Activated B cell treated with CpG ODN at 0.5 μM for 24 hours (primary cell): Measurements from ENCODE around the gene DNAH2. TPM values are rescaled to one million over a fixed set of nuclear protein-coding genes. Genes with fewer than 3 reads are reported as not detected.
A peak's percentile ranks its signal among the peaks of the same experiment; 100 is the strongest.

ENCODE experiments used
- ATAC-seq: fragments of 200-7000 bp; cut with Tn5 transposase; one replicate; pipeline ENCODE4 v1.10.0; 2021; ENCODE audit warnings: low read depth, mild to moderate bottlenecking, moderate library complexity
- CTCF ChIA-PET: fragments of 350-600 bp; sonication (Branson Sonifier 250); formaldehyde crosslinking; loops from one replicate; lab custom pipeline; 2021; ENCODE audit warnings: antibody characterized with exemption; lab: Charles Lee
- POLR2A ChIA-PET: fragments of 350-600 bp; sonication (Branson Sonifier 250); formaldehyde crosslinking; loops from one replicate; lab custom pipeline; 2021; ENCODE audit warnings: antibody characterized with exemption; lab: Charles Lee
- DNase-seq: peaks from one replicate; pipeline ENCODE4 v3.0.0; 2022
- H3K27ac Mint-ChIP-seq: one replicate; pipeline ENCODE4 v1.8.0; 2020; ENCODE audit warnings: mixed read lengths
- H3K27me3 Mint-ChIP-seq: one replicate; pipeline ENCODE4 v1.8.0; 2021; ENCODE audit warnings: mixed read lengths
- H3K36me3 Mint-ChIP-seq: one replicate; pipeline ENCODE4 v1.8.0; 2021; ENCODE audit warnings: low read depth, mixed read lengths
- H3K4me1 Mint-ChIP-seq: one replicate; pipeline ENCODE4 v1.8.0; 2021; ENCODE audit warnings: mixed read lengths
- H3K4me3 Mint-ChIP-seq: one replicate; pipeline ENCODE4 v1.8.0; 2020; ENCODE audit warnings: mild to moderate bottlenecking, mixed read lengths
- H3K9me3 Mint-ChIP-seq: one replicate; pipeline ENCODE4 v1.8.0; 2020; ENCODE audit warnings: mixed read lengths
- intact Hi-C: fragments of 100-400 bp; cut with micrococcal nuclease; formaldehyde crosslinking; loops from one replicate; pipeline ENCODE4 v1.15.1; 2024
- total RNA-seq: library from RNA; stranded (reverse); gene quantifications from 2 replicates; pipeline ENCODE4 v1.2.3, GENCODE V29; 2022
- TF ChIP-seq, protein P1 (sequence below): fragments of 200-600 bp; IDR thresholded peaks from one replicate; pipeline ENCODE4 v1.8.0; 2022; ENCODE audit warnings: antibody characterized with exemption, mild to moderate bottlenecking

DNAH2 gene
- total RNA-seq, 1 donor from 2014 or later: not detected

DNA sequence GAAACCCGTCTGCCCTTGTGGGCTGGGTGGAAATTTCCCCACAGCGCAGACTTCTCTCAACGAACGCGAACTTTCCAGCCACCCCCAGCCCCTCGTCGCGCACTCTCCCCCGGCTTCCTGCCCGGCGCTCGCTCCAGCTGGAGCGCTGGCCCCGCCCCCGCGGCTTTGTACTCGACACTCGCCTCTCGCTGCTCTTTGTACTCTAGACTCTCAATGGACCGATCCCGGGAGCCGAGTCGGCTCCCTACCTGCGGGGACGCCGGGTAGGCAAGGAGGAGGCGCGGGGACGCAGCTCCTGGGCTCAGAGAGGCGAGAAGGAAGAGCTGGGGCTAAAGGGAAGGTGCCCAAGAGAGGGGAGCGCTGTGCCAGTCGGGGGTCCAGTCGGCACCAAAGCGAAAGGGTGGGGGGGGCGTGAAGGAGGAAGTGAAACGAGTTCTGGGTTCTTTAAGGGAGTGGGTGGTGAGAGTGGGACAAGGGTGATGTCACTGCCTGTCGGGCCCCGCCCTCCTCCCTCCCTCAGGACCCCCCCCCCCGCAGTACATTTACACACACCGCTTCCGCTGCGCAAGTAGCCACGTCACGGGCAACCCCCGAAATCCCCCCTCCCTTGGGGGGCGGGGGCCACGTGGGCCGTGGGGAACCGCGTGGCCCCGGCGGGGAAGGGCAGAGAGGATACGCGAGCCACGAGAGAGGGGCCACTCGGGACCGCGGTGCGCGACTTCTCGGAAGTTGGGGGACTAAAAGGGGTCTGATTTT is 126.2 kb downstream of the DNAH2 start:
- peak; percentile 94 for DNase-seq
- Mint-ChIP-seq H3K4me1 (peaks cover 58% of the 10 kb centered on the region), H3K27me3 (no peaks in the 10 kb centered on the region), H3K4me3 (peak overlapping the region; percentile 98), H3K9me3 (no peaks in the 10 kb centered on the region), H3K36me3 (peaks cover 43% of the 10 kb centered on the region), H3K27ac (peak overlapping the region; percentile 100)
- peak; percentile 33 for ATAC-seq
- intact Hi-C loops: loop anchor here (1.0 to 2.0 kb wide), 10 partner anchors 8 to 638 kb away; partner anchors contain the start of genes NAA38, PFAS, POLR2A and RANGRF
- TF ChIP-seq, protein P1, sequence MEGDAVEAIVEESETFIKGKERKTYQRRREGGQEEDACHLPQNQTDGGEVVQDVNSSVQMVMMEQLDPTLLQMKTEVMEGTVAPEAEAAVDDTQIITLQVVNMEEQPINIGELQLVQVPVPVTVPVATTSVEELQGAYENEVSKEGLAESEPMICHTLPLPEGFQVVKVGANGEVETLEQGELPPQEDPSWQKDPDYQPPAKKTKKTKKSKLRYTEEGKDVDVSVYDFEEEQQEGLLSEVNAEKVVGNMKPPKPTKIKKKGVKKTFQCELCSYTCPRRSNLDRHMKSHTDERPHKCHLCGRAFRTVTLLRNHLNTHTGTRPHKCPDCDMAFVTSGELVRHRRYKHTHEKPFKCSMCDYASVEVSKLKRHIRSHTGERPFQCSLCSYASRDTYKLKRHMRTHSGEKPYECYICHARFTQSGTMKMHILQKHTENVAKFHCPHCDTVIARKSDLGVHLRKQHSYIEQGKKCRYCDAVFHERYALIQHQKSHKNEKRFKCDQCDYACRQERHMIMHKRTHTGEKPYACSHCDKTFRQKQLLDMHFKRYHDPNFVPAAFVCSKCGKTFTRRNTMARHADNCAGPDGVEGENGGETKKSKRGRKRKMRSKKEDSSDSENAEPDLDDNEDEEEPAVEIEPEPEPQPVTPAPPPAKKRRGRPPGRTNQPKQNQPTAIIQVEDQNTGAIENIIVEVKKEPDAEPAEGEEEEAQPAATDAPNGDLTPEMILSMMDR: no peak
- POLR2A ChIA-PET: interaction anchor here (0.6 to 5.1 kb wide), 21 partner anchors 10 to 1002 kb away, joined by 3 to 136 read pairs (median 5); partner anchors contain the start of genes CNTROB, CTC1, CYB5D1 and KDM6B
- CTCF ChIA-PET: interaction anchor here (1.6 kb wide), 1 partner anchor 9 kb away, joined by 7 read pairs; the partner anchor contains the start of gene KDM6B

DNA sequence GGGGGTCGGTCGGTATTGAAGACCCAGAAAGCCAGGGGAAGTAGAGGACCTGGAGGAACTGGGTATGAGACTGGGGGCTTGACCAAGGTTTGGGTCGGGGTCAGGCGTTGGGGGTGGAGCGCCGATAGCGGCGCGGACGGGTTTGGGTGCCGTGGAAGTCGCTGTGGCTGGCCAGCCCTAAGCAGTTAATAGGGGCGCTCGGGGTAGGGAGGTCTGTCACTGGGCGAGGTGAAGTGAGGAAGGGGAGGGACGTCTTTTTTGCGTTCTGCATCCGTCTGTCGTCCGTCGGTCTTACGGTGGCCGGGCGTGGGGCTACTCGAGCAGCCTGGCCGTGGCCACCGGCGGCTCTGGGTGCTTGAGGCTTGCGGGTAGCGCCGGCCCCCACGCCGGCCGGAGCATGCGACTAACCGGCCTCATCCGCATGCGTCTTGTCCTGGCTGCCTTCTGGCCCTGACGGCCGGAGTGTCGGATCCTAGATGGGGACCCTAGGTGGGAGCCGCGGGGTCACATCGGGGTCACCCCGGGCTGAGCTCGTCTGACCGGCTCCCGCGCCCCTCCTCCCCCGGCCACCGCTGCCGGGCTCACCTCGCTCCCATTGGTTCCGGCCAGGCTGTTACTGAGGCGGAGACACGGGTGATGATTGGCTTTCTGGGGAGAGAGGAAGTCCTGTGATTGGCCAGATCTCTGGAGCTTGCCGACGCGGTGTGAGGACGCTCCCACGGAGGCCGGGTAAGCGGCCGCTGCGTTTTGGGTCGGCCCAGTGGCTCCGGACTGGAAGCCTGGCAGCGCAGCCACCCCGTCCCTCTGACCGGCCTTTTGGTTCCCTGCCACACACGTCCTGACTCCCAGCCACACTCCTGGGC is 127.0 kb downstream of the DNAH2 start:
- ATAC-seq: peak; percentile 46
- TF ChIP-seq, protein P1: no peak
- peak overlapping the region; percentile 98 for H3K4me3 Mint-ChIP-seq

DNA sequence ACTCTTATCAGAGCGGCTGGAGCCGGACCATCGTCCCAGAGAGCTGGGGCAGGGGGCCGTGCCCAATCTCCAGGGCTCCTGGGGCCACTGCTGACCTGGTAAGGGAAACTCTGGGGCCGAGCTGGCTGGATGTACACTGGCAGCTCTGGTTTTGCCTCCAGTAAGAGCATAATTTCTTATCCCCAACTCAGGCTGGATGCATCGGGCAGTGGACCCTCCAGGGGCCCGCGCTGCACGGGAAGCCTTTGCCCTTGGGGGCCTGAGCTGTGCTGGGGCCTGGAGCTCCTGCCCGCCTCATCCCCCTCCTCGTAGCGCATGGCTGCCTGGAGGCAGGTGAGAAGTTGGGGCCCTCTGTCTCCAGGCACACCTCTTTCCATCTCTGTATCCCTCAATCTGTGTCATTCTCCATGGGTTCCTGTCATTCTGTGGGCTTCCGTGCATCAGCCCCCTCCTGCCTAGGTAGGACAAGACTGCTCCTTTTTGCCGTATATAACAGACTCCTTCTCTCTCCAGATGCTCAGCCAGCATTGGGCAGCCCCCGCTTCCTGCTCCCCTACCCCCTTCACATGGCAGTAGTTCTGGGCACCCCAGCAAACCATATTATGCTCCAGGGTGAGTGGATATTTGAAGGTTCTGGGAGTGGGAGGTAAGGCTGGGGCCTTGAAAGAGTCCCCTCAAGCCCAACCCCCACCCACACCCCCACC is 128.0 kb downstream of the DNAH2 start:
- H3K27ac Mint-ChIP-seq: peak overlapping the region; percentile 100
- CTCF ChIA-PET: interaction anchor here (0.6 to 2.8 kb wide), 8 partner anchors 10 to 102 kb away, joined by 3 to 23 read pairs (median 3); partner anchors contain the start of genes KDM6B and NAA38
- peaks cover 58% of the 10 kb centered on the region for H3K36me3 Mint-ChIP-seq
- H3K9me3 Mint-ChIP-seq: no peaks in the 10 kb centered on the region
- no peak for ATAC-seq
- no peak for DNase-seq
- POLR2A ChIA-PET: interaction anchor here (0.8 to 5.1 kb wide), 15 partner anchors 9 to 537 kb away, joined by 3 to 136 read pairs (median 5); partner anchors contain the start of genes BORCS6, CNTROB, CYB5D1 and KDM6B
- H3K4me1 Mint-ChIP-seq: peaks cover 49% of the 10 kb centered on the region
- no peaks in the 10 kb centered on the region for H3K27me3 Mint-ChIP-seq
- H3K4me3 Mint-ChIP-seq: peak overlapping the region; percentile 98
- intact Hi-C loops: no loop called here
- TF ChIP-seq, protein P1: no peak

More for the DNA sequence above, 127.0 kb downstream of the DNAH2 start:
- ChIA-PET POLR2A (interaction anchor here (0.7 to 5.1 kb wide), 18 partner anchors 8 to 536 kb away, joined by 3 to 136 read pairs (median 5); partner anchors contain the start of genes BORCS6, CNTROB, CYB5D1 and KDM6B), CTCF (interaction anchor here (0.6 to 2.8 kb wide), 9 partner anchors 9 to 101 kb away, joined by 3 to 23 read pairs (median 3); partner anchors contain the start of genes KDM6B and NAA38)
- H3K9me3 Mint-ChIP-seq: no peaks in the 10 kb centered on the region
- peak overlapping the region; percentile 100 for H3K27ac Mint-ChIP-seq
- peak; percentile 83 for DNase-seq
- no peaks in the 10 kb centered on the region for H3K27me3 Mint-ChIP-seq
- intact Hi-C loops: loop anchor here (1.0 kb wide), 6 partner anchors 9 to 639 kb away; partner anchors contain the start of genes NAA38 and PFAS
- peaks cover 48% of the 10 kb centered on the region for H3K36me3 Mint-ChIP-seq
- peaks cover 50% of the 10 kb centered on the region for H3K4me1 Mint-ChIP-seq

DNA sequence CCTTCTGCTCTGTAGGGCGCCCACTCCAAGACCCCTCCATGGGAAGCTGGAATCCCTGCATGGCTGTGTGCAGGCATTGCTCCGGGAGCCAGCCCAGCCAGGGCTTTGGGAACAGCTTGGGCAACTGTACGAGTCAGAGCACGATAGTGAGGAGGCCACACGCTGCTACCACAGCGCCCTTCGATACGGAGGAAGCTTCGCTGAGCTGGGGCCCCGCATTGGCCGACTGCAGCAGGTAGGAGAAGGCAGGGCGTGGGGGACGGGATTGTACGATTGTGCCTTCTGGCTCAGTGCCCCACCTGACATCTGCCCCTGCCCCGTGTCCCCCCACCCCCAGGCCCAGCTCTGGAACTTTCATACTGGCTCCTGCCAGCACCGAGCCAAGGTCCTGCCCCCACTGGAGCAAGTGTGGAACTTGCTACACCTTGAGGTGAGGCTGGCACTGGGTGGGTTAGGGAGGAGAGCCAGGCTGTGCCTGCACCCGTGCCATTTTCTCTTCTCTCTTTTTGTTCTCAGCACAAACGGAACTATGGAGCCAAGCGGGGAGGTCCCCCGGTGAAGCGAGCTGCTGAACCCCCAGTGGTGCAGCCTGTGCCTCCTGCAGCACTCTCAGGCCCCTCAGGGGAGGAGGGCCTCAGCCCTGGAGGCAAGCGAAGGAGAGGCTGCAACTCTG is 128.7 kb downstream of the DNAH2 start:
- intact Hi-C loops: no loop called here
- ATAC-seq (no peak), DNase-seq (peak; percentile 15)
- POLR2A ChIA-PET: interaction anchor here (0.7 to 5.1 kb wide), 3 partner anchors 10 to 120 kb away, joined by 6 to 136 read pairs (median 98); partner anchors contain the start of genes CYB5D1, KDM6B, NAA38 and TMEM88
- Mint-ChIP-seq H3K36me3 (peaks cover 64% of the 10 kb centered on the region), H3K4me1 (peaks cover 49% of the 10 kb centered on the region), H3K27me3 (no peaks in the 10 kb centered on the region), H3K27ac (no peak overlapping the region), H3K4me3 (peak overlapping the region; percentile 98), H3K9me3 (no peaks in the 10 kb centered on the region)
- CTCF ChIA-PET: interaction anchor here (1.4 to 2.8 kb wide), 2 partner anchors 11 to 102 kb away, joined by 3 to 23 read pairs; no protein-coding TSS in a partner anchor
- TF ChIP-seq, protein P1: no peak
